ENCODE measurements around the gene UBB.

- no peak for TF ChIP-seq EZH2 (IDR thresholded peaks at IDR 0.05; ENCODE audit: insufficient read depth, poor library complexity, severe bottlenecking)
- no peak for TF ChIP-seq EZH2phosphoT487 (IDR thresholded peaks at IDR 0.05; ENCODE audit: insufficient read depth, low read depth)
These were observed 1.2 kb upstream of the UBB start for GRCh38 chr17:16379654-16380053.

Measured in GM23248 (cell line).